Activated T-helper 1 cell treated with anti-CD3 and anti-CD28 coated beads, Interleukin-12 subunit alpha, Interleukin-12 subunit beta, Interleukin-2, Interleukin-4 antibody, amounts not matched to agents 30 ng/mL and 10 ng/mL and 1 ng/mL, durations not matched to agents 14 hours and 24 hours and 36 hours (primary cell): ENCODE measurements around the gene RAB34. TPM values are rescaled to one million over a fixed set of nuclear protein-coding genes. Genes with fewer than 3 reads are reported as not detected.

Source experiments
- DNase-seq: peaks from one replicate; pipeline ENCODE4 v3.0.0; 2021; ENCODE audit warnings: low spot score
- H3K27ac Mint-ChIP-seq: one replicate; pipeline ENCODE4 v1.8.0; 2021; ENCODE audit warnings: mild to moderate bottlenecking, mixed read lengths
- H3K27me3 Mint-ChIP-seq: one replicate; pipeline ENCODE4 v1.8.0; 2022; ENCODE audit warnings: mild to moderate bottlenecking, moderate library complexity, mixed read lengths; ENCODE audit not compliant: insufficient read depth
- H3K36me3 Mint-ChIP-seq: one replicate; pipeline ENCODE4 v1.8.0; 2021; ENCODE audit warnings: low read depth, mixed read lengths
- H3K4me1 Mint-ChIP-seq: one replicate; pipeline ENCODE4 v1.8.0; 2021; ENCODE audit warnings: low read depth, mixed read lengths
- H3K4me3 Mint-ChIP-seq: one replicate; pipeline ENCODE4 v1.8.0; 2021; ENCODE audit warnings: mild to moderate bottlenecking, moderate library complexity, mixed read lengths
- H3K9me3 Mint-ChIP-seq: one replicate; pipeline ENCODE4 v1.8.0; 2021; ENCODE audit warnings: mixed read lengths
- intact Hi-C: fragments of 100-400 bp; cut with micrococcal nuclease; formaldehyde crosslinking; loops from one replicate; pipeline ENCODE4 v1.15.1; 2024
- total RNA-seq: library from RNA; stranded (reverse); gene quantifications from 2 replicates; pipeline ENCODE4 v1.2.3, GENCODE V29; 2022

RAB34 gene, protein sequence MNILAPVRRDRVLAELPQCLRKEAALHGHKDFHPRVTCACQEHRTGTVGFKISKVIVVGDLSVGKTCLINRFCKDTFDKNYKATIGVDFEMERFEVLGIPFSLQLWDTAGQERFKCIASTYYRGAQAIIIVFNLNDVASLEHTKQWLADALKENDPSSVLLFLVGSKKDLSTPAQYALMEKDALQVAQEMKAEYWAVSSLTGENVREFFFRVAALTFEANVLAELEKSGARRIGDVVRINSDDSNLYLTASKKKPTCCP
- total RNA-seq = 17.6 and 18.2 TPM in 2 replicates

DNA sequence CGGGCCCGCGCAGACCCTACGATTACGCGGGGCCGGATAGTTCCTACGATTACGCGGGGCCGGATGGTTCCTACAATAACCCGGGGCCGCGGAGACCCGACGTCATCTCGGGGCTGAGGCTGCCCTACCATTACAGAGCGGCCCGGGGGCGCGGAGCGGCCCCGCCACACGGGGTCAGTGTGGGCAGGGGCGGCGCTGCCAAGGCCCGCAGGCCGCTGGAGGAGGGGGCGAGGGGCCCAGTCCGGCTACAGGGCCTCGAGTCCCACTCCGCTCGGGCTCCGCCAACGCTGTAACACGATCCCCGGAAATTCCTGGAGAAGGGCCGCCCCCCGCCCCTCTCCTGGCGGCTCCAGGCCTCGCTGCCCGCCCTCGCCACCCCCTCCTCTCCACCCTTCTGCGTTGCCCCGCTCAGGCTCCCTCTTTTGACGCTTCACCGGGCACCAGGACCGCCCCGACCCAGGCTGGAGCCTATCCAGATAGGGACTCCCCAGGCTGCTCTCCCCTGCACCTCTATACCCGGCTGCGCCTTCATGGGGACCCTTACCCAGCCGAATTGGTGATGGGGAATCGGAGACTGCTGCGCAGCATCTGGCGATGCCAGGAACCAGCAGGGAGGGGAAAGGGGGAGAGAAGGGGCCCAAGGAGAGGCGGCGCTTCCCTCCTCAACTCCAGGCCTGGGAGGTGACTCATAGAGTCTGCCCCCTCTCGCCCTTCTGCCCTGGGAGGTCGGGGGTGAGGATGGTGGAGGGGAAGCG, at the start of gene RAB34:
TSS of gene RAB34 (minus strand) at position 291 of the 755 bp plus-strand sequence. CDS start 602 bp downstream, outside the sequence.
- Mint-ChIP-seq H3K27me3 (peaks cover 23% of the 10 kb centered on the region), H3K9me3 (no peaks in the 10 kb centered on the region), H3K27ac (peak within 1 kb of the TSS; percentile 73), H3K4me3 (peak within 1 kb of the TSS; percentile 65), H3K4me1 (peaks cover 35% of the 10 kb centered on the region), H3K36me3 (peaks cover 31% of the 10 kb centered on the region)
- intact Hi-C loops = loop anchor here (2.0 to 10.0 kb wide), 4 partner anchors 73 to 677 kb away; partner anchors contain the start of genes BLTP2, IFT20, SPAG5 and TAOK1
- no peak for DNase-seq

DNA sequence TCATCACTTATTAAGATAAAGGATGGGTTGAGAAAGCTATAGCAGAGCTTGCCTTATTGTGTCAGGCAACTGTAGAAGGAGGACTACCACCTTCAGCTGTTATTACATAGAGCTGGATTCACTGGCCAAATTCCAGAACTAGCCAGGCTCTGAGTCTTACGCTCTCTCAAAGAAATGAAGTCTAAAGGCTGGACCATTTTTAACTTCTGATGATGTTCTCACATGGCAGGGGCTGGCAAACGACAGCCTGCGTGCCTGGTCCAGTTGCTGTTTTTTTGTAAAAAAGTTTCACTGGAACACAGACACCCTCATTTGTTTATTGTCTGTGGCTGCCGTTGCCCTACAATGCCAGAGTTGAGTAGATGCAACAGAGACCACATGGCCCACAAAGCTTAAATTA, 47.4 kb upstream of the RAB34 start:
- H3K27me3 Mint-ChIP-seq = no peaks in the 10 kb centered on the region
- H3K4me3 Mint-ChIP-seq = no peak overlapping the region
- peak overlapping the region; percentile 52 for H3K27ac Mint-ChIP-seq
- no peaks in the 10 kb centered on the region for H3K9me3 Mint-ChIP-seq
- peaks cover 26% of the 10 kb centered on the region for H3K4me1 Mint-ChIP-seq
- DNase-seq = no peak
- H3K36me3 Mint-ChIP-seq = peaks cover 10% of the 10 kb centered on the region
- intact Hi-C loops = loop anchor here (10.0 kb wide), 1 partner anchor 350 kb away; no protein-coding TSS in a partner anchor

DNA sequence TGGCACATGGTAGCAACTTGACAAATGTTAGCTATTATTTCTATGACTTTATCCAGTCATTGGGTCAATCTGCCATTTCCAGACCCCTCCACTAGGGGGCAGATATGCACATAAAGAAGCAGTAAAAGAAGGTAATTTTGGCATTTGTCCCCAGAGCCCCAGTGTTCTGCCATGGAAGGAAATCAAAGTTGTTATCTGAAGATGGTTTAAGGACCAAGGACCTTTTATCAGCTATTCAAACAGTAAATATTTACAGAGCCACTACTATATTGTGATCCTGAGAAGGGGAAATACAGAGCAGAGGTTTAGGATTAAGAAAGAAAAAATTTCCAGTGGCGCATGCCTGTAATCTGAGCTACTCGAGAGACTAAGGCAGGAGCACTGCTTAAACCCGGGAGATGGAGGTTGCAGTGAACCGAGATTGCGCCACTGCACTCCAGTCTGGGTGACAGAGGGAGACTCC, 46.2 kb upstream of the RAB34 start:
- peak overlapping the region; percentile 53 for H3K27ac Mint-ChIP-seq
- intact Hi-C loops = loop anchor here (1.0 to 10.0 kb wide), 9 partner anchors 37 to 351 kb away; partner anchors contain the start of genes DHRS13, FAM222B and FLOT2
- peaks cover 16% of the 10 kb centered on the region for H3K36me3 Mint-ChIP-seq

DNA sequence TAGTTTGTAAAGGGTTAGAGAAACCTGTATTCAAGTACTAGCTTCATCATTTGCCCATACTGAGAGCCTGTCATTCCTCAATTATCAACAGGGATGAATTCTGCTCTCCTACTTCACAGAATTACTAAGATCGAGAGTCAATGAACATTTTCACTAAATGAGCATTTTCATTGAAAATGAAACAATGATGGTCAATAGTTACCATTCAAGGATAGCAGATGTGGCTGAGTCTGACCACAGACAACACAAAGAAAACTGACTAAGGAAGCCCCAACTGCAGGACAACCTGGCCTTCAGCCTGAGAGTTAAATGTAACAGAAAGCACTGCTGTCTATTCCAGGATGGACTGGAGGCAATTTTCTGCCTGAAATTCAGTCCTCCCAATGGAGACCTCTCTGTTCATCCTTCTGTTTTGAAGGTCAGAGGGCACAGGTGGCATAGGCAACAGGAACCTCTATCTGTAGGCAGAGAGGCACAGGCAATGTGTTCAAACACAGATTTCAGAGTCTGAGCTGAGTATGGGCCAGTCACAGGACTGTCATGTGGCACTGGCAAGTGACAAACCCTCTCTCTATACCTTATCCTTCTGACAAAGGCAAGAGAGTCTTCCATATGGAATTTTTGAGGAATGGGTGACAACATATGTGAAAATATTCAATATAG, 45.6 kb upstream of the RAB34 start:
- no peak overlapping the region for H3K4me3 Mint-ChIP-seq
- H3K27me3 Mint-ChIP-seq = no peaks in the 10 kb centered on the region
- peaks cover 26% of the 10 kb centered on the region for H3K4me1 Mint-ChIP-seq
- H3K27ac Mint-ChIP-seq = peak overlapping the region; percentile 34
- intact Hi-C loops = loop anchor here (1.0 to 10.0 kb wide), 9 partner anchors 36 to 352 kb away; partner anchors contain the start of genes DHRS13, FAM222B and FLOT2
- H3K36me3 Mint-ChIP-seq = peaks cover 20% of the 10 kb centered on the region
- DNase-seq = no peak
- no peaks in the 10 kb centered on the region for H3K9me3 Mint-ChIP-seq

More for the DNA sequence above, 46.2 kb upstream of the RAB34 start:
- Mint-ChIP-seq H3K27me3 (no peaks in the 10 kb centered on the region), H3K9me3 (no peaks in the 10 kb centered on the region), H3K4me3 (no peak overlapping the region), H3K4me1 (peaks cover 26% of the 10 kb centered on the region)
- peak; percentile 63 for DNase-seq

DNA sequence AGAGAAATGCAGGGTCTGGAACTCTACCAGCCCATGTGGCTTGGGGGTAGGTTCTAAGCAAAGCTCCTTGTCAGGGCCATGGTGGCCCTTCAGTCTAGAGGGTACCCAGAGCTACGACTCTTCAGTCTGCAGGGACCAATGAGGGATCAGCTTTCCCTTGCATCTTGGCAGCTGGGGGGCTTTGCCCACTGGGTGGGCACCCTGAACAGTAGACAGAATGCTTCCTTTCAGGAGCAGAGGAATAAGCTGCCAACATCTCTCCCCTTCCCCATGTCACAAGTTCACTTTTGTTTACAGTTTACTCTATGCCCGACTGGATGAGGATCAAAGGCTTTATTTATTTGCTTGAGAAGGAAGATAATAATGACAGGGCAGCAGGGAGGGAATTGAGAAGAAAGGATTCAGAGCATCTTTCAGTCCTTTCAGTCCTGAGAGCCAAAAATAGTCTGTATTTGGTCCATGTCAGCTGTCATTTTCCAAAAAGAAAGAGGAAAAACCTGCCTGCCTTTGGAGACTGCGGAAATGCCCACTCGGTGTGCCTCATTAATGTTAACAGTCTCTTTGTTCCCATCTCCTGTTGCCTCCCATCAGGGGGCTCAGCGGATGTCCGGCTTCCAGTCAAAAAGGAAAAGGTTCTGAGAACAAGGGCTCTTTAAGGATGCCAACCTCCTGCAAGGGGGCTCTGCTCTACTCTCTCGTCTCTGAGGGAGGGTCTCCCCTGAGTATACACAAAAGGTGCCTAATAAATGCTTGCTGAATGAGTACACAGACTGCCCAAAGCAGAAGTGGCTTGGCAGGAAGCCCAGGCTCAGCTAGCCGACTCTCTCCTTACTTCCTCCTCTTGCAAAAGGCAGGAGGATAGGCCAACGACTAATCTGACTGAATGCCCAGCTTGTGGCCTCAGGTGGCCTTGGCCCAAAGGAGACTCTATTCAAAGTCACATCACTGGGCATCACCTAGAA, 43.2 kb upstream of the RAB34 start:
- Mint-ChIP-seq H3K27ac (no peak overlapping the region), H3K36me3 (peaks cover 40% of the 10 kb centered on the region), H3K9me3 (no peaks in the 10 kb centered on the region), H3K27me3 (no peaks in the 10 kb centered on the region), H3K4me1 (peaks cover 22% of the 10 kb centered on the region), H3K4me3 (no peak overlapping the region)
- intact Hi-C loops = loop anchor here (10.0 kb wide), 1 partner anchor 354 kb away; no protein-coding TSS in a partner anchor
- no peak for DNase-seq

DNA sequence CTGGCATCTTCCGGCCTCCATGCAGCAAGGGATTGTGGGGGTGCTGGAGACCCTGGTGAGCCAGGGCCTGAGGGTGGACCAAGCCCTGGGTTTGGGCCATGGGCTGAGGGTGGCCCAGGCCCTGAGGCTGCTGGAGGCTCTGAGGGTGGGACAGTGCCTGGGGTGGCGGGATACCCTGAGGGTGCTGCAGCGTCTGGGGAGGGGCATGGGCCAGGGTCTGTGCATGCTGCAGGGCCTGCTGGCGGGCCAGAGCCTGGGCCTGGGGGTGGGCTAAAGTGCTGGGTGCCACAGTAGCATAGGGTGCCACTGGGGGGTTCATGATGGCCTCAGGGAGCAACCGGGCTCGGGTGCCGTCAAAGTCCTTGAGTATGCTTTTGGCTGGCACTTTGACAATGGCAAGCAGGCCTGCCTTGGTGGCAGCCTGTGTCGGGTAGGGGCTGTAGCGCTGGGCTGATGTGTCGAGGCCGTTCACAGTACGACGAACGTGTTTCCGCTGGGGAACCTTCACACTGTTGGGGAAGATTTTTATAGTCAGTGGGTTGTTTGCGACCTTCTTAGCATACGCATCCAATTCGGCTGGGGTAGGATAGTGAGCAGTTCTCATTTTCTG, 41.7 kb upstream of the RAB34 start:
- DNase-seq = no peak
- H3K4me1 Mint-ChIP-seq = peaks cover 14% of the 10 kb centered on the region
- no peaks in the 10 kb centered on the region for H3K9me3 Mint-ChIP-seq
- no peak overlapping the region for H3K27ac Mint-ChIP-seq
- no peaks in the 10 kb centered on the region for H3K27me3 Mint-ChIP-seq
- intact Hi-C loops = no loop called here
- H3K36me3 Mint-ChIP-seq = peaks cover 36% of the 10 kb centered on the region
- no peak overlapping the region for H3K4me3 Mint-ChIP-seq

DNA sequence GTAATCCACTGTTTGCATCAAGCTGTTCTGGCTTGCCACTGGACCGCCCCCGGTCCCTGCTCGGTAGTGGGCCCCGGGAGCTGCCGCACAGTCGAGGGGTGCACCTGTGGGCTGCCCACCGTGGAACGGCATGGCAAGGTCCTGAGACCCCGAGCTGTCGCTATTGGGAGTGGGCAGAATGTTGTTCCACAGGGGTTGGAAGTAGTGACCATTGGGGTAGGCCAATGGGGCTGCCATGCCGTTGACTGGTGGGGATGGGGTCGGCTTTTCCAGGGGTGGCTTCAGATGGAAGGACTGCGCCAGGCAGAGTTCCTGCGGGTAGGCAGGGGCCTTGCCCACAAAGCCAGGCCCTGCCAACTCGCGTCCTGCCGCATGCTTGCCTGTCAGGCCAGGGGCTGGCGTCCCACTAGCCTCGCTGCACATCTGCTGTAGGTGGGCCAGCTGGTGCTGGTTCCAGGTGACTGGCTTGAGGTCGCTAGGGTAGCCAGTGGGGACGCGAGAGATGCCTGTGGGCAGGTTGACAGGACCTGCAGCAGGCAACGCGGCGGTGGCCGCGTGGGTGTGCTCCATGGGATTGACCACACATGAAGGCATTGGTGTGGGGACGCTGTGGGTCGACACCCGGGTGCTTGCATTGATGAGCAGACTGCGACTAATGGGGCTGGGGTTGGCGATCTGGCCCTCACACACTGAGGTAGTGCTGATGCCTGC, 40.9 kb upstream of the RAB34 start:
- intact Hi-C loops = no loop called here

DNA sequence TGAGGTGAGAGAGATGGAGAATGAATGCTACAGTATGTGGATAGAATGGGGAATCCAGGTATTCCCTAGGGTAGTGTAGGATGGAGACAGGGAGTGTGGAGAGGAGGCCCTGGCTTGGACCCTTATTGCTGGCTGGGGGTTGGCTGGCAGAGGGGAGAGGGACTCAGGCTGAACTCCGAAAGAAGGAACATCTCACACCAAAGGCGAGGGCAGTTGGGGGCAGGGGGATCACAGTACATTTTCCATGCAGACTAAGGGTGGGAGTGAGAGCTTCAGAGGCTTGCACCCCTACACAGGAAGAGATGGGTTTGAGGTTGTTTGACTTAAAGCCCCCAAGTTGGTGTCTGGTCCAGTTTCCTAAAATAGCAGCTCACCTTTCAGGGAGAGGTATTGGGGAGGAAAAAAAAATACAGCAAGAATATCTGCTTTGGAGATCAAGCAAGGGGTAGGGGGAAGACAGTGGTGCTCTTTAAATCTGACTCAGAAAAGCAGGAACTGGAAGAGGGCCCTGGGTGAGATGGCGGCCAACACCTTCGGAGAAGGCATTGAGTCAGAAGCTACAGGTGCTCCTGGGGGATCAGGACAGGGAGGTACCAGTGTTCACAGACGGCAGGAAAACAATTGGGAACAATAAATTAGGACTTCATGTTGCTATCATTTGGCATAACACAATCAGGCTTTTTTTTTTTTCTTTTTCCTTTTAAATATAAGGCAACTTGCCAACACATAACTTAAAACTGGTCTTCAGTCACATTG, 38.6 kb upstream of the RAB34 start:
- H3K4me1 Mint-ChIP-seq = no peaks in the 10 kb centered on the region
- H3K9me3 Mint-ChIP-seq = no peaks in the 10 kb centered on the region
- H3K4me3 Mint-ChIP-seq = no peak overlapping the region
- peak overlapping the region; percentile 67 for H3K27ac Mint-ChIP-seq
- H3K36me3 Mint-ChIP-seq = peaks cover 30% of the 10 kb centered on the region
- DNase-seq = no peak
- no peaks in the 10 kb centered on the region for H3K27me3 Mint-ChIP-seq
- intact Hi-C loops = no loop called here

More for the DNA sequence above, 40.9 kb upstream of the RAB34 start:
- Mint-ChIP-seq H3K36me3 (peaks cover 34% of the 10 kb centered on the region), H3K27me3 (no peaks in the 10 kb centered on the region), H3K4me3 (no peak overlapping the region), H3K4me1 (peaks cover 9% of the 10 kb centered on the region), H3K27ac (no peak overlapping the region), H3K9me3 (no peaks in the 10 kb centered on the region)
- DNase-seq = no peak

DNA sequence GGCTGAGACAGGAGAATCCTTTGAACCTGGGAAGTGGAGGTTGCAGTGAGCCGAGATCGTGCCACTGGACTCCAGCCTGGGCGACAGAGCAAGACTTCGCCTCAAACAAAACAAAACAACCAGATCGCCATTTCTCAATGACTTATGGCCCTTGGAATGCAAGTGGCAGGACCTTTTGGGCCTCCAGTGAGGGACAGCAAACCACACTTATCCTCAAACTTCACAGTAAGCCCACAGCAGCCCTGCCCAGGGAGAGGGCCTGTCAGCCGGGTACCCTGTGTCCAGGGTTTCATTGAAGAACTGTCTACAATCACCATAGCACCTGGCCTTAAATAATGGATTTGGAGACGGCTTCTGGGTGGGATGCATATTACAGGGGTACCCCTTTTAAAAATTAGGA, 37.8 kb upstream of the RAB34 start:
- H3K27ac Mint-ChIP-seq = no peak overlapping the region
- no peaks in the 10 kb centered on the region for H3K4me1 Mint-ChIP-seq
- H3K36me3 Mint-ChIP-seq = peaks cover 33% of the 10 kb centered on the region
- DNase-seq = no peak
- H3K9me3 Mint-ChIP-seq = no peaks in the 10 kb centered on the region
- H3K27me3 Mint-ChIP-seq = no peaks in the 10 kb centered on the region
- no peak overlapping the region for H3K4me3 Mint-ChIP-seq
- intact Hi-C loops = no loop called here

DNA sequence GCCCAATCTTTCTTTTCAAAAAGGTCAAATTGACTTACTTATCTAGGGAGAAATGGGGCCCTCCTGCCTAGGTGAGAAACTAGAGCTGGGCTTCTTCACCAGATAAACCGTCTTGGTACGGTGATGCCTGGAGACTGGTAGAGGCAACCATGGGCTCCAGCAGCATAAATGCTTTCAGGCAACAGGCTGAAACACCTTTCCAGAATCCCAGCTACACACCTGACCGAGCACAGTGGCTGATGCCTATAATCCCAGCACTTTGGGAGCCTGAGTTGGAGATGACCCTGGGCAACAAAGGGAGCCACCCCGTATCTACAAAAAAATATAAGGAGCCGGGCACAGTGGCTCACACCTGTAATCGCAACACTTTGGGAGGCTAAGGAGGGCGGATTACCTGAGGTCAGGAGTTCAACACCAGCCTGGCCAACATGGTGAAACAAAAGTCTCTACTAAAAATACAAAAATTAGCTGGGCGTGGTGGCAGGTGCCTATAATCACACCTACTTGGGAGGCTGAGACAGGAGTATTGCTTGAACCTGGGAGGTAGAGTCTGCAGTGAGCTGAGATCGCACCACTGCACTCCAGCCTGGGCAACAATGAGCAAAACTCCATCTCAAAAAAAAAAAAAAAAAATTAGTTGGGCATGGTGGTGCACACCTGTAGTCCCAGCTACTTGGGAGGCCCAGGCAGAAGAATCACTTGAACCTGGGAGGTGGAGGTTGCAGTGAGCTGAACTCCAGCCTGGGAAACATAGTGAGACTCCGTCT, 34.1 kb upstream of the RAB34 start:
- no peak for DNase-seq
- Mint-ChIP-seq H3K4me3 (no peak overlapping the region), H3K27ac (no peak overlapping the region), H3K27me3 (no peaks in the 10 kb centered on the region), H3K9me3 (no peaks in the 10 kb centered on the region), H3K4me1 (peaks cover 8% of the 10 kb centered on the region), H3K36me3 (peaks cover 36% of the 10 kb centered on the region)
- intact Hi-C loops = no loop called here
